ENCODE results near the gene TUBAL3. TPM values are rescaled to one million over a fixed set of nuclear protein-coding genes. Genes with fewer than 3 reads are reported as not detected.

Gene TUBAL3
- total RNA-seq, 2 donors from 2014 or later: not detected

GRCh38 chr10:5346881-5347280 lies 57.7 kb downstream of the TUBAL3 start:
- 78 to 81% methylated on average over 3 to 4 of the region's 4 CpGs for WGBS, 2 experiments (ENCODE audit: insufficient coverage in 1 of 2, insufficient read length in 1 of 2)
- Mint-ChIP-seq H3K4me3 (no peak overlapping the region), H3K27me3 (ENCODE audit: insufficient read depth) (no peaks in the 10 kb centered on the region), H3K4me1 (no peaks in the 10 kb centered on the region), H3K36me3 (ENCODE audit: low read depth) (no peaks in the 10 kb centered on the region), H3K27ac (peak overlapping the region; percentile 33), H3K9me3 (no peaks in the 10 kb centered on the region)
- H3K9me3 ChIP-seq (ENCODE audit: control insufficient read depth, low read length): no peaks in the 10 kb centered on the region
- DNase-seq: no peak
- H3K27me3 ChIP-seq (ENCODE audit: control insufficient read depth, insufficient read depth, low read length, poor library complexity, severe bottlenecking): no peaks in the 10 kb centered on the region
- H3K9ac ChIP-seq (ENCODE audit: extremely low read depth, low read length, poor library complexity, severe bottlenecking): no peak overlapping the region
- no peak overlapping the region for H3K27ac ChIP-seq (ENCODE audit: low read depth, low read length)
- H3K36me3 ChIP-seq (ENCODE audit: control insufficient read depth, insufficient read depth, low read length): no peaks in the 10 kb centered on the region
- TF ChIP-seq CTCF (conservative IDR thresholded peaks at IDR 0.05): no peak
- no peaks in the 10 kb centered on the region for H3K4me1 ChIP-seq (ENCODE audit: control insufficient read depth, insufficient read depth, low read length)
- H3K4me3 ChIP-seq (ENCODE audit: low read length): no peak overlapping the region

DNA sequence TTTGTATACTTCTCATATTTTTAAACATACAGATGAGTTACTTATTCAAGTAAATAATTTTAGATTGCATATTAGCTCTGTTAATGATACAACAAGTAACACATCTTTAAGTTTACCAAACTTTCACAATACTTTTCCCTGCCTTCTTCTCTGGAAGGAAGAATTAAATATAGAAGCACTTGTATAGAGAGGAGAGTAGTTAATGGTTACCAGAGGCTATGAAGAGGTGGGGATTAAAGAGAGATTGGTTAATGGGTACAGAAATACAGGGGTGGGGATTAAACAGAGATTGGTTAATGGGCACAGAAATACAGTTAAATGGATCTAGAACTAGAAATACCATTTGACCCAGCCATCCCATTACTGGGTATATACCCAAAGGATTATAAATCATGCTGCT lies 59.9 kb downstream of the TUBAL3 start:
- no peak for TF ChIP-seq CTCF (conservative IDR thresholded peaks at IDR 0.05)
- Mint-ChIP-seq H3K9me3 (no peaks in the 10 kb centered on the region), H3K4me1 (no peaks in the 10 kb centered on the region), H3K4me3 (no peak overlapping the region), H3K36me3 (ENCODE audit: low read depth) (no peaks in the 10 kb centered on the region), H3K27me3 (ENCODE audit: insufficient read depth) (no peaks in the 10 kb centered on the region), H3K27ac (no peak overlapping the region)
- no peaks in the 10 kb centered on the region for H3K9me3 ChIP-seq (ENCODE audit: control insufficient read depth, low read length)
- no peak overlapping the region for H3K9ac ChIP-seq (ENCODE audit: extremely low read depth, low read length, poor library complexity, severe bottlenecking)
- no peak overlapping the region for H3K27ac ChIP-seq (ENCODE audit: low read depth, low read length)
- H3K36me3 ChIP-seq (ENCODE audit: control insufficient read depth, insufficient read depth, low read length): no peaks in the 10 kb centered on the region
- no peak for DNase-seq
- H3K4me3 ChIP-seq (ENCODE audit: low read length): no peak overlapping the region
- no peaks in the 10 kb centered on the region for H3K4me1 ChIP-seq (ENCODE audit: control insufficient read depth, insufficient read depth, low read length)
- no peaks in the 10 kb centered on the region for H3K27me3 ChIP-seq (ENCODE audit: control insufficient read depth, insufficient read depth, low read length, poor library complexity, severe bottlenecking)

DNA sequence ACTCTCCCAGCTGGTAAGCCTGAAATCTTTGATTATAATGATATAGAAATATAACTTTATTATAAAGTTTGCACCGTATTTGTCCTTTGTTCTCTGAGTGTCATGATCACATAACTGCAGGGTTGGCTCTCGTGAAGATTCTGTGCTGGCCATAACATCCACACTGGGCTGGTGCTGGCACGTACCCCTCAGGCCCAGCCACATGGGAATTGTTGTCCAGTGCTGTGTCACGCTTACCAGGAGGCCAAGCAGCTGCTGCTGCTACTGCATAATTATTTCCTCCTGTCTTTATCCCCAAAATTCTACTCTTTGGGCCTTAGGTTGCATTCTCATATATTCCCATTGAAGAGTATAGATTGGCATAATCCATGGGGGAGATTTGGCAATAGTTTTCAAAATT lies 60.6 kb downstream of the TUBAL3 start:
- Mint-ChIP-seq H3K36me3 (ENCODE audit: low read depth) (no peaks in the 10 kb centered on the region), H3K9me3 (no peaks in the 10 kb centered on the region), H3K27me3 (ENCODE audit: insufficient read depth) (no peaks in the 10 kb centered on the region), H3K27ac (no peak overlapping the region), H3K4me1 (no peaks in the 10 kb centered on the region), H3K4me3 (no peak overlapping the region)
- no peaks in the 10 kb centered on the region for H3K9me3 ChIP-seq (ENCODE audit: control insufficient read depth, low read length)
- H3K4me1 ChIP-seq (ENCODE audit: control insufficient read depth, insufficient read depth, low read length): no peaks in the 10 kb centered on the region
- H3K9ac ChIP-seq (ENCODE audit: extremely low read depth, low read length, poor library complexity, severe bottlenecking): no peak overlapping the region
- H3K27ac ChIP-seq (ENCODE audit: low read depth, low read length): no peak overlapping the region
- 88 to 89% methylated on average over 1 to 4 of the region's 4 CpGs for WGBS, 2 experiments (ENCODE audit: insufficient coverage in 1 of 2, insufficient read length in 1 of 2)
- TF ChIP-seq CTCF (conservative IDR thresholded peaks at IDR 0.05): no peak
- DNase-seq: no peak
- H3K27me3 ChIP-seq (ENCODE audit: control insufficient read depth, insufficient read depth, low read length, poor library complexity, severe bottlenecking): no peaks in the 10 kb centered on the region
- no peak overlapping the region for H3K4me3 ChIP-seq (ENCODE audit: low read length)
- no peaks in the 10 kb centered on the region for H3K36me3 ChIP-seq (ENCODE audit: control insufficient read depth, insufficient read depth, low read length)
